NCI-H524 treated with DMSO at 0.1 percent for 48 hours (cell line): ENCODE results near the gene CCNY.

Source experiments
- DNase-seq: peaks from one replicate; lab custom pipeline; 2025; lab: John Stamatoyannopoulos, UW

Gene CCNY

DNA sequence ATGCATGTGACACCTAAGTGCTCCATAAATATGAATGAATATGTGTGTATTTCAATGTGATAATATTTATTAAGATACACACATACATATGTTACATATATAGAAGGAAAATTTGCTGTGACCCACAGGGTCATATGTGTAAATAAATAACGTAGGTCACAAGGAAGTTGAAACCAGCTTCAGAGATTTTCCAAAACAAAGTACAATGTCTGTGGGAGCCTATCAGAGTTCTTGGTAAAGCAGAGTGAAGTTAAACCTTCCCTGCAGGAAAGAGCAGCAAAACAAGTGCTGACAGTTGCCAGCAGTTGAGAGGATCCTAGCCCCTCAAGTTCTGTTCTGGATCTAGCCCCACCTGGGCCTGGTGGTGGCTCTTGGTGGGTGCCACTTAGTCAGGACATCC, 91.2 kb downstream of the CCNY start:
- no peak for DNase-seq

DNA sequence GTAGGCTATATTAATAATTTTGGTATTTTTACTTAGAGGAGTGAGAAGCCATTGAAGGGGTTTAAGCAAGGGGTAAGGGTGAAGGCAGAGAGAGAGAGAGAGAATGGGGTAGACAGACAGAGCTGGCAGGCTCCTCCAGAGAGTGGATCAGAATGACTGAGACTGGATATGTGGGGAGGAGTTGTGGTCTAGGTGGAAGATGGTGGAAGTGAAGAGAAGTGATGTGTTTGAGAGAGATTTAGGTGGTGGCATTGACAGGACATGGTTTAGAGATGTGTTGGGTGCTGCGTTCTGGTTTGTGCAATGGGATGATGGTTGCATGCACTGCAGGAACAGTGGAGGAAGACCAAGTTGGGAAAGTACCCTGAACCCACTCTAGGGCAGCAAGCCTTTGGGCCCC, 92.2 kb downstream of the CCNY start:
- DNase-seq = no peak

DNA sequence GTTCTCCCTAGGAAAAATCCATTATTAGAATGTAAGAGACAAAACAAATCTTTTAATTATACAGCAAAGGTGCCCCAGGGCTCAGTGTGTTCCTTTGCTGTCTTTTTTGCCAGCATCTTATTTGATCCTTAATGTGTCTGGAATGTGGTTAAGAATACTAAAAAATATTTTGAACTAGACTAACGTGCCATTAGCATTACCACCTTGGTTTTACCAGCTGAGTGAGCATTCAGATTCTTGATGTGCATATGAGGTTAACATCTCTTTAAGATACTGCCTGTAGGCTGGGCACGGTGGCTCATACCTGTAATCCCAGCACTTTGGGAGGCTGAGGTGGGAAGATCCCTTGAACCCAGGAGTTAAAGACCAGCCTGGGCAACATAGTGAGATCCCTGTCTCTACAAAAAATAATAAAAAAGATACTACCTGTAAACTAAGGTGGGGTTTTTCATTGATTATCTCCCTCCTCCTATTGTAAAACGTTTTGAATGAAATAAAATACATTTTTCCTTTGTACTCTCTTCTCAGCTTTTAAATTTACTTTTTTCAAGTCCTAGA, 96.6 kb downstream of the CCNY start:
- no peak for DNase-seq

DNA sequence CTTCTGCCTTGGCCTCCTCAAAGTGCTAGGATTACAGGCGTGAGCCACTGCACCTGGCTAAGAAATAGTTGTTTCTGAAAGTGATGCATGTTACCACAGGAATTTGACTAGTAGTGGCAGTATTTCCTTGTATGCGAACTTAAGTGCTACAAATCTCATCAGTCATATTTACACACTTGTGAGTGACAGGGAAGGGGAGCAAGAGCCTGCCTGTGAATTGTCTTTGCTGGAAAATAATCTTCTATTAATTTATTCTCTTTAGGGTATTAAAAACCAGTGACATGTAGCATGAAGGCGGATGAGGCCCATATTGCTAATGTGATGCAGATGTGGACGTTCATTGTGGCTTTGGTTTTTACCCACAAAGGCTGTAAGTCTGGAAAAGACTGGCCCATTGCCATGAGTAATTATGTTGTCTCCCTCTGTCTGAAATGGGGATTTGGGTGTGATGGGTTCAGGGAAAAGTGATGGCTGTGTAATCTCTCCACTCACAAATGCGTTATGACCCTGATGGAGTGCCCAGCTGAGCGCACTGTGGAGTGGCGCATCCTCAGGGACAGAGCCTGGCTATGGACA, 97.6 kb downstream of the CCNY start:
- DNase-seq = peak; percentile 47

GRCh38 chr10:35434533-35434932, 98.2 kb downstream of the CCNY start:
- DNase-seq = no peak

GRCh38 chr10:35435824-35436223, 99.5 kb downstream of the CCNY start:
- DNase-seq = no peak

DNA sequence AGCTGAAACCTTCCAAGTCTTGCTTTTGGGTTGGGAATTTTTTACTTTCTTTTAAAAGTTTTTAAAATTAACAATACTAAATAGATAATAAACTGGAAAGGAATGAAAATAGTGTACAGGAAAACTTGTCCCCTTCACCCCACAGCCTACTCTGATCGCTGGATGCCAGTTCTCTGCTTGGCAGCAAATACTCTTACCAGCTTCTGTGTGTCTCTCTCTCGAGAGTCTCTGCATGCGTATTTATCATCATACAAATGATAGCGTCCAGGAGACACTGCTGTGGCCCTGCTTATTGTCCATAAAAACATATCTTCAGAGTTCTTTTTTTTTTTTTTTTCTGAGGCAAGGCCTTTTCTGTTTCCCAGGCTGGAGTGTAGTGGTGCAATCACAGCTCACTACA, 101.5 kb downstream of the CCNY start:
- no peak for DNase-seq

DNA sequence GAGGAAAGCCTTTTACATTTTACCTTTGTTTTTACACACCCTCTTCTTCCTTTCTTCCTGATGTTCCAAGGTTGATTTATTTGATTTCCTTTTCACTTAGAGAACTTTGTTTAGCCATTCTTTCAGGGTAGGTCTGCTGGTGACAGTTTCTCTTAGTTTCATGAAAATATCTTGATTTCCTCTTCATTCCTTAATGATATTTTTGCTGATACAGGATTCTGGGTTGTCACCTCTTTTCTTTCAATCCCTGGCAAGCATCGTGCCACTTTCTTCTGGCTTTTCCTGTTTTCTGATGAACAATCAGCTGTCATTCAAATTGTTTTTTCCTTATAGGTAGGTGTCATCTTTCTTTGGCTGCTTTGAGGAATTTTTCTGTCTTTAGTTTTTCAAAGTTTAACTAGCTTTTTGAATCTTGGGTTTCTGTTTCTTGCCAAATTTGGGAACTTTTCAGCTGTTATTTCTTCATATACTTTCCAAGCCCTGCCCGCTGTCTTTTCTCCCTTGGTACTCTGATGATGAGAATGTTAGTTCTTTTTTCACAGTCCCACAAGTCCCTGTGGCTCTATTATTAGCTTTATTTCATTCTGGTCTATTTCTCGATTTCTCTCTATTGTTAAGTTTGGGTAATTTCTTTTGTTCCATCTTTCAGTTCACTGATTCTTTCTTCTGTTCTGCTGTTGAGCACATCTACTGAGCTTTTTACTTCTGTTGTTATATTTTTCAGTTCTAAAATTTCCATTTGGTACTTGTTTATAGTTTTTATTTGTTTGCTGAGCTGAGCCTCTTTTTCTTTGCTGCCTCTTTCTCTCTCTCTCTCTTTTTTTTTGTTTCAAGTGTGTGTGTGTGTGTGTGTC, 102.6 kb downstream of the CCNY start:
- DNase-seq = no peak

DNA sequence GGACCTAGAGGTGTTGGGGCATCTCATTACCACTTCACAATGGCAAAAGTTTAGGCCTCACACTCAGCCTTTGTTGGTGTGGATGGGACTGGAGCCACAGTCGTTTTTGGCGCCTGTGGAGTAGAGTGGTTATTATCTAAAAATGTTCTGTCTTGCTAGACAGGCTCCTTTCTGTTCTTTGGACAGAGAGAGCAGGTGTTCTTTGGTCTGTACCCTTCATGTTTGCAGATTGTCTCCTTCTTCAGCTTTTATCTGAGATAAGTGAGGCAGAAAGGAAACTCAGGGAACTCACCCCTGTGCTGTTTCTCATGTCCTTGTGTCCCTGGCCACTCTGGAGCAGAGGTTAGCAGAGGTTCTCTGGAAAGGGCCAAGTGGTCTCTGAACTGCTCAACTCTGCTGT, 103.7 kb downstream of the CCNY start:
- DNase-seq = no peak

- DNase-seq = no peak
Measured at GRCh38 chr10:35442028-35442427, 105.7 kb downstream of the CCNY start.

- no peak for DNase-seq
Measured at GRCh38 chr10:35442592-35442991, 106.3 kb downstream of the CCNY start.

- DNase-seq = no peak
Measured at GRCh38 chr10:35443858-35444257, 107.5 kb downstream of the CCNY start.

DNA sequence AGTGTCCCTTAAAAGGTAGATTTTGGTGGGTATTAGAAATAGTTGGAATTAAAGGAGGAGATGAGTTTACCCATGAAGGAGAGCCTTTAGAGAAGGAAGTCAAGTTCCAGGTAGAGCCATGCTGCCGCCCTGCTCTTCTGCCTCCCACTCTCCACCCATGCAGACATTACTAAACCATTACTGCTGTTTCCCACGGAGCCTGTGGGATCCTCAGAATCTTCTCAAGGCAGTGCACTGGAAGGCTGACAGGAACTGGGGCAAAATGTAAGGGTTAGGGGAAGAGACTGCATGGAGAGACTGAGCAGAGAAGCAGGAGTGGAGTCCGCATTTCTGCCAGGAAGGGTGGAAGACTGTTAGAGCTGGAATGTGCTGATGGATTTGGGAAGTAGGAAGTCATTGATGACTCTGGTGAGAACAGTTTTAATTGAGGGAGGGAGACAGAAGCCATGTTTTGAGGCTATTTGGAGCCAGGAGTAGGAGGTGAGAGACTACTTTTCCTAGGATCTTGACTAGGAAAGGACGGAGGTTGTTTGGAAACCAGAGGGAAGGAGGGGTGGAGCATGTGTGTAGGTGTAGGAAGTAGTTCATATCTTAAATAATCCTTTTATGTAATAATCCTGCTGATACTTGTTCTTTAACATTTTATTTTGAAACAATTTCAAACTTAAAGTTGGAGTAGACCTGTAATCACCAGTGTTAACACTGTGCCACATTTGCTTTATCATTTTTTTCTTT, 109.0 kb downstream of the CCNY start:
- no peak for DNase-seq

DNA sequence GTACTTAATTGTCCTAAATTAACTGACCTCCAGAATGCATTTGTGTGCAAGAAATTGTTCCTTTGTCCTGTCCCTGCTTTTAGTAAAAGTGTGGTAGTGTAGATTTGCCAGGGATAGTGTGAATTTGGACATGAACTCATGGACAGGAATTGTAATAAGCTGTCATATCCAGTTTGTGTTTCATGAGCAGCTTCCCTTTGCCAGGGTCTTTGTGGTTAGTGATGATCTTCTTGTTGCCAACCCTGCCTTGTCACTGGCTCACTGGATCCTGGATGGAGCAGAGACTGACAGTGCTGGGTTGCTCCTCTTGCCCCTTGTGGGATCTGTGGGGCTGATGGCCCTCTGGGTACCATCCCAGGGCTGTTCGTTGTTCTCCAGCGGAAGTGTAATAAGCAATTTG, 110.1 kb downstream of the CCNY start:
- DNase-seq = no peak

GRCh38 chr10:35447693-35448407, 111.5 kb downstream of the CCNY start:
- DNase-seq = peak; percentile 59

DNA sequence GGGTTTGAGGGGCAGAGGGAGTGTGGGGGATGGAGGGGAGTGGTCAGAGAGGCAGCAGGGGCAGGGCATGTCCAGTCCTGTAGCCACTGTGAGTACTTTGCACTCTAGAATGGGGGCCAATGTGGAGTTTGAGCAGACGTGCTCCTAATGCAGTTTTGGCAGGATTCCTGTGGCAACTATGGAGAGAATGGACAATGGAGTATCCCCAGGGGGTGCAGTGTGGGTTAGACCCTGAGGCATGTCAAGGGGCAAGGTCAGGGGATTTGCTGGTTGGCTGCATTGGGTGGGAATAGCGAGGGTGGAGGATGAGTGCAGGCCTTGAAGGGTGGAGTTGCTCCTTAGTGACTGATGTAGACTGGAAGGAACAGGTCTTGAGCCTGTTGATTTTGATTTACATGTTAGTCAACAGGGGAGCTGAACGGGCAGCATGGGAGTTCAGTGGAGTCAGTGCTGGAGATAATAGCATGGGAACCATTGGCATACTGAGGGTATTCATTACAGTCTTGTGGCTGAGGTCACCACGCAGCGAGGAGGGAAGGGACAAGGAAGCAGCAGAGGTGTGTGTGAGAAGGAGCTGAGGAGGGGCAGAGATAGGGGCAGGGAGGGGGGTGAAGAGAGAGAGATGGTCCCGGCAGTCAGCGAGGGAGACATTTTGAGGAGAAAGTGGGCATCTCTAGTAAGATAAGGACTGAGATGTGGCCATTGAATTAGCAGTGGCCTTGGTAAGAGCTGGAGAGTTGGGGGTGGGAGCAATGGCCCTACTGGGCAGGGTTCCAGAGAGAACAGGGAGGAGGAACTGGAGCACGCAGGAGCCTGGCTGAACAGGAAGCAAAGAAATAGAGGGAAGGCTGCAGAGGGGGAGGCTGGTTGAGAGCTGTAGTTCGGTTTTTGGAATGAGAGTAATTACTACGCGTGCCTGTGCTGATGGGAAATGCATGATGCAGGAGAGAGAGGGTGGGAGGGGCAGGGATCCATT, 112.7 kb downstream of the CCNY start:
- no peak for DNase-seq

DNA sequence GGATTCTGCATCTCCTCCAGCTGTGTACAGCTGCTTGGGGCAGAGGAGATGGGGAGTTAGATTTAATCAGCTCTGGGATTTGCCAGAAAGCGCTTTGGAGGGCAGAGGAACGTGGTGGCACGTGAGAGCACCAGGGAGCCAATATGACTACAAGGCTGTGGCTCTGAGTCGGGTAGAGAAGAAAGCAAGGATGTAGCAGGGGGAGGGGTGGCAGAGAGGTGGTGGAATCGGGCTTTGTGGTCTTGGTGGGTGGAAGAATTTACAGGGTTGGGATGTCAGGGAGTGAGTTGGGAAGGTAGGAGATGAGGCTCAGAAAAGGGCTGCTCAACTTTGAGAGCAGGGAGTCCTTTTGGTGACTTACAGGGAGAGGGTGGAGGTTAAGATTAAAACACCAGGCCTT, 113.6 kb downstream of the CCNY start:
- DNase-seq = no peak

- no peak for DNase-seq
Measured at GRCh38 chr10:35451151-35452016, 115.1 kb downstream of the CCNY start.

DNA sequence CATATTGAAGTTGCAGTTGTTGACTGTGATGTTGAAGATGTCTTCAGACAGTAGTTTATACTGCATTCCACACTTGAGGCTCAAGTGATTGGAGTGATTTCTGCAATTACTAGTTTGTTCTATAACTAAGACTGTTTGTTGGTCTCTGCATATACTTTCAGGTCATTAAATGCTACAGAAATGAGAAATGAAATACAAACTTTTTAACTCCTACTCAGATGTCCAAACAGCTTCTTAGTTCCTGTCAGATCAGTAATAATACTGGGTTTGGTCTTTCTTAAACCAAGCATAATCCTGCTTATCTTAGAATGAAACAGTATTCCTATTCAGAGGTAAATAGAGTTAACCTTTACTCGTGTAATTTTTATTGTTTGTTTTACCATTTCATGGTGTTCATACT, 115.9 kb downstream of the CCNY start:
- DNase-seq = no peak

DNA sequence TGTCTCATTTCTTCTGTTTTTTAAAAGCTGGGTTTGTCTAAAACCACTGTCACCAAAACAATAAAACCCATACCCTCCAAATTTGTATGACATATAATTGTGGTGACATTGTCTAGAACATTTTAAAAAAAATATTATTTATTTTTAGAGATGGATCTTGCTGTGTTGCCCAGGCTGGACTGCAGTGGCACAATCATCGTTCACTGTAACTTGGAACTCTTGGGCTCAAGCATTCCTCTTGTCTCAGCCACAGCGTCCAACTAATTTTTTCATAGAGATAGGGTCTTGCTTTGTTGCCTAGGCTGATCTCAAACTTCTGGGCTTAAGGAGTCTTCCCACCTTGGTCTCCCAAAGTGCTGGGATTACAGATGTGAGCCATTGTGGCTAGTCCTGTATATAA, 116.5 kb downstream of the CCNY start:
- no peak for DNase-seq
